A549 treated with Mapracorat at 1 μM for 4 hours (cell line): ENCODE data around the gene TLX3. TPM values are rescaled to one million over a fixed set of nuclear protein-coding genes. Genes with fewer than 3 reads are reported as not detected.

Experiments used
- total RNA-seq: library from RNA; stranded (reverse); fragments of 200-300 nt; extraction: Qiagen RNA extraction; gene quantifications from 5 replicates; pipeline ENCODE4 v1.2.3, GENCODE V29; 2022

Gene TLX3
- not detected in 5 replicates for total RNA-seq

GRCh38 chr5:171308453-171309275 is at the start of gene TLX3:
Gene TLX3 (plus strand): TSS chr5:171309248. CDS start chr5:171309366, 118 bp downstream.

Other genes starting within 250 kb of the TLX3 start
- gene NPM1, start 78.6 kb downstream of the TLX3 start, total RNA-seq = 3,186 to 4,079 TPM (median 3,431 TPM) in 5 replicates
- gene FGF18, start 110.4 kb downstream of the TLX3 start, total RNA-seq = 1.2 to 1.5 TPM (median 1.2 TPM) in 5 replicates